K562 (cell line): ENCODE data around the gene PCCB. TPM values are rescaled to one million over a fixed set of nuclear protein-coding genes. Genes with fewer than 3 reads are reported as not detected.

Source experiments
- ATAC-seq: fragments of 200-7000 bp; cut with Tn5 transposase; 3 replicates; pipeline ENCODE4 v1.9.1; 2020; ENCODE audit warnings: moderate library complexity
- BruUV-seq: library from RNA; stranded (reverse); fragments of 400-500 nt; replicated peaks from 2 replicates; lab custom pipeline; 2021; lab: Mats Ljungman, UMichigan
- CTCF ChIA-PET: fragments of 300-600 bp; formaldehyde crosslinking; extraction: SDS; loops from one replicate; lab custom pipeline; 2021; ENCODE audit warnings: low intra/inter-chr PET ratio; lab: Yijun Ruan, JAX
- POLR2A ChIA-PET: fragments of 300-600, 350-650 bp; sonication (Branson Sonifier 250); formaldehyde crosslinking; extraction: SDS; loops from one replicate; lab custom pipeline; 2021; ENCODE audit warnings: antibody characterized with exemption, inconsistent platforms; lab: Yijun Ruan, JAX
- DNase-seq, 4 experiments: peaks; one replicate each; pipeline versions ENCODE4 v3.0.0 to v3.0.0-alpha.2; 2011 to 2018; ENCODE audit warnings: low spot score in 3 of 4, mixed read lengths in 3 of 4; ENCODE audit errors: extremely low read depth in 1 of 4
- FAIRE-seq: peaks from 2 replicates; lab custom pipeline; 2011; peaks lifted over from hg19 to GRCh38; lab: Jason Lieb, UNC
- H2AFZ ChIP-seq: 2 replicates; pipeline ENCODE4 v1.6.0; 2011; ENCODE audit warnings: low read depth, low read length, control low read depth, inconsistent platforms
- H3K27ac ChIP-seq: fragments of 200-600 bp; 3 replicates; pipeline ENCODE4 v1.8.0; 2011; ENCODE audit warnings: low read depth, mild to moderate bottlenecking, control low read depth, inconsistent platforms, low read length, moderate library complexity, mixed read lengths; ENCODE audit errors: extremely low read depth
- H3K27me3 ChIP-seq, 2 experiments: fragments of 300-600 bp in 1 of 2; 2 replicates in 1 of 2; 3 replicates in 1 of 2; pipeline versions ENCODE4 v1.6.0 to v1.8.0; 2011; ENCODE audit warnings: inconsistent platforms in 2 of 2, low read length in 2 of 2, mild to moderate bottlenecking in 1 of 2, mixed read lengths in 1 of 2, moderate library complexity in 1 of 2; ENCODE audit not compliant: control insufficient read depth in 2 of 2, insufficient read depth in 2 of 2
- H3K36me3 ChIP-seq: fragments of 300-600 bp; 3 replicates; pipeline ENCODE4 v1.8.0; 2011; ENCODE audit warnings: mild to moderate bottlenecking, low read length, inconsistent platforms; ENCODE audit not compliant: control insufficient read depth, insufficient read depth
- H3K4me1 ChIP-seq, 2 experiments: fragments of 200-600 bp in 1 of 2; replicated peaks in 1 of 2; 2 replicates in 1 of 2; 3 replicates in 1 of 2; pipeline versions ENCODE4 v1.5.1 to v1.8.0; 2011; ENCODE audit warnings: inconsistent platforms in 2 of 2, low read length in 2 of 2, mild to moderate bottlenecking in 1 of 2, mixed read lengths in 1 of 2, moderate library complexity in 1 of 2; ENCODE audit not compliant: control insufficient read depth in 2 of 2, insufficient read depth in 2 of 2
- H3K4me2 ChIP-seq: 2 replicates; pipeline ENCODE4 v1.6.1; 2011; ENCODE audit warnings: low read length, control low read depth, inconsistent platforms, mixed read lengths; ENCODE audit not compliant: insufficient read depth
- H3K4me3 ChIP-seq: fragments of 200-600 bp; sonication (generic), shearing (Covaris generic); 2 replicates; pipeline ENCODE4 v1.5.1; 2016; ENCODE audit warnings: control low read depth, inconsistent platforms
- H3K79me2 ChIP-seq: fragments of 200-600 bp; 3 replicates; pipeline ENCODE4 v1.8.0; 2011; ENCODE audit warnings: low read length, inconsistent platforms; ENCODE audit not compliant: control insufficient read depth, insufficient read depth
- H3K9ac ChIP-seq, 2 experiments: 2 replicates each; pipeline versions ENCODE4 v1.6.0 to v1.6.1; 2011; ENCODE audit warnings: low read depth in 2 of 2, low read length in 2 of 2, control low read depth in 1 of 2, inconsistent platforms in 1 of 2, mild to moderate bottlenecking in 1 of 2, mixed read lengths in 1 of 2; ENCODE audit not compliant: insufficient read depth in 1 of 2
- H3K9me1 ChIP-seq: one replicate; pipeline ENCODE4 v1.6.0; 2011; ENCODE audit warnings: inconsistent platforms, mild to moderate bottlenecking, low read length, moderate library complexity; ENCODE audit not compliant: control insufficient read depth, insufficient read depth
- H3K9me3 ChIP-seq: replicated peaks from 2 replicates; pipeline ENCODE4 v1.5.1; 2011; ENCODE audit warnings: low read depth, low read length, inconsistent platforms; ENCODE audit not compliant: control insufficient read depth, insufficient read depth
- H4K20me1 ChIP-seq: replicated peaks from 2 replicates; pipeline ENCODE4 v1.6.1; 2011; ENCODE audit warnings: low read length, inconsistent platforms, mixed read lengths; ENCODE audit not compliant: control insufficient read depth, insufficient read depth
- HMGXB4 ChIP-seq: sonication (generic); formaldehyde crosslinking; IDR thresholded peaks from 2 replicates; pipeline ENCODE4 v1.8.1; 2023; ENCODE audit warnings: mild to moderate bottlenecking, missing genetic modification reagents
- LCOR ChIP-seq: sonication (generic); formaldehyde crosslinking; IDR thresholded peaks from 2 replicates; pipeline ENCODE4 v1.8.0; 2022; ENCODE audit warnings: mild to moderate bottlenecking, missing genetic modification reagents
- SIRT6 ChIP-seq: IDR thresholded peaks from one replicate; pipeline ENCODE4 v1.6.1; 2012; ENCODE audit warnings: low read depth, mild to moderate bottlenecking, control low read depth, inconsistent platforms, low read length, moderate library complexity
- SMARCC2 ChIP-seq: fragments of 450-650 bp; IDR thresholded peaks from 2 replicates; pipeline ENCODE4 v1.6.1; 2017; ENCODE audit warnings: antibody characterized with exemption, moderate library complexity, mild to moderate bottlenecking, low read depth
- USF1 ChIP-seq: sonication (generic); formaldehyde crosslinking; IDR thresholded peaks from 2 replicates; pipeline ENCODE4 v1.9.0; 2022; ENCODE audit warnings: mild to moderate bottlenecking, missing genetic modification reagents
- ZNF224 ChIP-seq: sonication (generic); formaldehyde crosslinking; IDR thresholded peaks from 2 replicates; pipeline ENCODE4 v1.8.0; 2022; ENCODE audit warnings: mild to moderate bottlenecking, missing genetic modification reagents
- ZNF280A ChIP-seq: fragments of 450-650 bp; IDR thresholded peaks from 2 replicates; pipeline ENCODE4 v1.6.1; 2018; ENCODE audit warnings: mild to moderate bottlenecking, low read depth; ENCODE audit not compliant: partially characterized antibody
- ZNF561 ChIP-seq: fragments of 450-650 bp; formaldehyde crosslinking; conservative IDR thresholded peaks from 2 replicates; pipeline ENCODE4 v1.4.0; 2020; ENCODE audit warnings: mild to moderate bottlenecking, moderate library complexity
- ZZZ3 ChIP-seq: fragments of 450-650 bp; IDR thresholded peaks from 2 replicates; pipeline ENCODE4 v1.6.1; 2016; ENCODE audit warnings: antibody characterized with exemption, mild to moderate bottlenecking, moderate library complexity
- WGBS: fragments of 100-300 bp; shearing (Covaris generic); methylation state at CpG from one replicate; pipeline ENCODE4 v1.1.6; 2016; ENCODE audit warnings: low coverage, mixed read lengths; ENCODE audit not compliant: insufficient coverage; ENCODE audit errors: missing lambda C conversion rate; 5-methylcytosine and 5-hydroxymethylcytosine counted together
- in situ Hi-C: fragments of 300-500 bp; cut with MboI; formaldehyde crosslinking; loops from 4 replicates; pipeline ENCODE4 v1.15.0; 2018; ENCODE audit warnings: inconsistent platforms, mixed read lengths
- intact Hi-C: fragments of 100-400 bp; cut with micrococcal nuclease; formaldehyde crosslinking; loops from 2 replicates; pipeline ENCODE4 v1.14.2; 2022
- polyA plus RNA-seq, 8 experiments: library from polyadenylated mRNA; depleted of rRNA in 4 of 8; stranded (reverse) in 5 of 8; unstranded in 3 of 8; fragments of >200 nt; fragmentation: Nextera tagmentation in 2 of 8; fragmentation: Illumina TruSeq in 1 of 8; extraction: Ambion mirVana in 2 of 8; extraction: Trizol in 1 of 8; gene quantifications; 2 replicates each; pipeline versions ENCODE4 v1.2.1 to v1.2.3, GENCODE V29; 2011 to 2014; ENCODE audit warnings: inconsistent platforms in 1 of 8, missing spikeins in 1 of 8
- total RNA-seq, 7 experiments: library from RNA; depleted of rRNA in 6 of 7; stranded (reverse); fragments of >200 nt in 6 of 7; fragmentation: Illumina TruSeq in 2 of 7; extraction: Trizol in 2 of 7; gene quantifications; 2 replicates each; pipeline versions ENCODE4 v1.2.1 to v1.2.3, GENCODE V29; 2011 to 2021; ENCODE audit warnings: low replicate concordance in 1 of 7
- TF ChIP-seq, protein P1 (sequence below): sonication (generic); formaldehyde crosslinking; IDR thresholded peaks from 2 replicates; pipeline ENCODE4 v1.8.1; 2022; ENCODE audit warnings: missing genetic modification reagents
- TF ChIP-seq, protein P2 (sequence below): sonication (generic); formaldehyde crosslinking; IDR thresholded peaks from 2 replicates; pipeline ENCODE4 v1.8.0; 2022; ENCODE audit warnings: missing genetic modification reagents, mild to moderate bottlenecking, borderline replicate concordance

Gene PCCB
- total and polyA plus RNA-seq, 9 of the 15 experiments (the other 6 are each of a cell fraction or from before 2014, with no cell fraction given) = 69.5 to 173 (median 92.8) TPM

DNA sequence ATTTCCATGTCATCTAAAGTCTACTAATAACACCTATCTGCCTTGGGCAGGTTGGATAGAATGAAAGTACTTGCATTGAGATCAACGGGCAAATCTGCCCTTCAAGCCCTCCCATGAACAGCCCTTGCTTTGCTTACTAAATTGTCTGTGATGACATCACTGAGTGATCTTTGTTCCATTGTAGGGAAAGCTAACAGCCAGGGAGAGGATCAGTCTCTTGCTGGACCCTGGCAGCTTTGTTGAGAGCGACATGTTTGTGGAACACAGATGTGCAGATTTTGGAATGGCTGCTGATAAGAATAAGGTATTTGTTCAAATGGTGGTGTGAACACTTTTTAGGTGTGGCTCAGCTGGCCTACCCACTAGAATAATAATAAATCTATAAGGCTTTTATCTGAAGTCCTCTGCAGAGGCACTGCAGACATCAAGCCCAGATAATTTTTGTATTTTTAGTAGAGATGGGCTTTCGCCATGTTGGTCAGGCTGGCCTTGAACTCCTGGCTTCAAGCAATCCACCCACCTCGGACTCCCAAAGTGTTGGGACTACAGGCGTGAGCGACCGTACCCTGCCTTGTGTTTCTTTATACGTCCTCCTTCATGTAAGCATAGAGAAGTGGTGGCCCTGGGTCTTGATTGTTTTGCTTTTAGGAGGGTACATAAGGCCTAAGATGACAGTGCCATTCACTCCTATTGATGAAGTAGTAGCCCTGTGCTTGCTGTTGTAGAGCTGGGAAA lies 5.7 kb downstream of the PCCB start:
- Histone ChIP-seq H4K20me1 (no peaks in the 10 kb centered on the region; the same call in 1 of the 2 replicates), H3K4me1 (peaks cover 4 to 6% of the 10 kb centered on the region in 2 experiments; a peak in 3 of 5 replicates), H3K9me3 (no peaks in the 10 kb centered on the region), H3K9me1 (no peaks in the 10 kb centered on the region), H3K27me3 (no peaks in the 10 kb centered on the region), H3K27ac (no peak overlapping the region), H3K4me2 (no peak overlapping the region), H3K4me3 (no peak overlapping the region), H3K9ac (no peak overlapping the region), H3K79me2 (peaks cover 59% of the 10 kb centered on the region), H2AFZ (no peak overlapping the region), H3K36me3 (peaks cover 48% of the 10 kb centered on the region; the same call in 2 of the 3 replicates)
- DNase-seq (no peak), ATAC-seq (no peak), FAIRE-seq (no peak)
- TF ChIP-seq SMARCC2 = no peak
- TF ChIP-seq ZNF280A = no peak
- no peak for TF ChIP-seq HMGXB4 (CRISPR knock-in tag)
- TF ChIP-seq, protein P1, sequence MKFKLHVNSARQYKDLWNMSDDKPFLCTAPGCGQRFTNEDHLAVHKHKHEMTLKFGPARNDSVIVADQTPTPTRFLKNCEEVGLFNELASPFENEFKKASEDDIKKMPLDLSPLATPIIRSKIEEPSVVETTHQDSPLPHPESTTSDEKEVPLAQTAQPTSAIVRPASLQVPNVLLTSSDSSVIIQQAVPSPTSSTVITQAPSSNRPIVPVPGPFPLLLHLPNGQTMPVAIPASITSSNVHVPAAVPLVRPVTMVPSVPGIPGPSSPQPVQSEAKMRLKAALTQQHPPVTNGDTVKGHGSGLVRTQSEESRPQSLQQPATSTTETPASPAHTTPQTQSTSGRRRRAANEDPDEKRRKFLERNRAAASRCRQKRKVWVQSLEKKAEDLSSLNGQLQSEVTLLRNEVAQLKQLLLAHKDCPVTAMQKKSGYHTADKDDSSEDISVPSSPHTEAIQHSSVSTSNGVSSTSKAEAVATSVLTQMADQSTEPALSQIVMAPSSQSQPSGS (CRISPR knock-in tag) = no peak
- TF ChIP-seq ZZZ3 = no peak
- no peak for TF ChIP-seq ZNF224
- TF ChIP-seq, protein P2, sequence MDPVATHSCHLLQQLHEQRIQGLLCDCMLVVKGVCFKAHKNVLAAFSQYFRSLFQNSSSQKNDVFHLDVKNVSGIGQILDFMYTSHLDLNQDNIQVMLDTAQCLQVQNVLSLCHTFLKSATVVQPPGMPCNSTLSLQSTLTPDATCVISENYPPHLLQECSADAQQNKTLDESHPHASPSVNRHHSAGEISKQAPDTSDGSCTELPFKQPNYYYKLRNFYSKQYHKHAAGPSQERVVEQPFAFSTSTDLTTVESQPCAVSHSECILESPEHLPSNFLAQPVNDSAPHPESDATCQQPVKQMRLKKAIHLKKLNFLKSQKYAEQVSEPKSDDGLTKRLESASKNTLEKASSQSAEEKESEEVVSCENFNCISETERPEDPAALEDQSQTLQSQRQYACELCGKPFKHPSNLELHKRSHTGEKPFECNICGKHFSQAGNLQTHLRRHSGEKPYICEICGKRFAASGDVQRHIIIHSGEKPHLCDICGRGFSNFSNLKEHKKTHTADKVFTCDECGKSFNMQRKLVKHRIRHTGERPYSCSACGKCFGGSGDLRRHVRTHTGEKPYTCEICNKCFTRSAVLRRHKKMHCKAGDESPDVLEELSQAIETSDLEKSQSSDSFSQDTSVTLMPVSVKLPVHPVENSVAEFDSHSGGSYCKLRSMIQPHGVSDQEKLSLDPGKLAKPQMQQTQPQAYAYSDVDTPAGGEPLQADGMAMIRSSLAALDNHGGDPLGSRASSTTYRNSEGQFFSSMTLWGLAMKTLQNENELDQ (CRISPR knock-in tag) = no peak
- no peak for TF ChIP-seq SIRT6
- no peak for TF ChIP-seq LCOR (CRISPR knock-in tag)
- no peak for TF ChIP-seq USF1 (CRISPR knock-in tag)
- no peak for TF ChIP-seq ZNF561 (CRISPR knock-in tag)
- BruUV-seq = no TSS peak
- intact Hi-C loops = no loop called here
- POLR2A ChIA-PET = no interaction called here
- in situ Hi-C loops = no loop called here
- CTCF ChIA-PET = no interaction called here
- WGBS = 87% methylated on average over 8 of the region's 8 CpGs
